GM21529 (cell line): ENCODE measurements around the gene CCDC107.
"Not testable (repeated sequence)": the region's sequence is repeated elsewhere in the genome, so short reads cannot be mapped to it uniquely, and the experiment has no call there.

ENCODE experiments used
- ATAC-seq: cut with Tn5 transposase; IDR thresholded peaks from one replicate; pipeline ENCODE4 v1.9.1; 2021; ENCODE audit not compliant: unreplicated experiment

Gene CCDC107, protein sequence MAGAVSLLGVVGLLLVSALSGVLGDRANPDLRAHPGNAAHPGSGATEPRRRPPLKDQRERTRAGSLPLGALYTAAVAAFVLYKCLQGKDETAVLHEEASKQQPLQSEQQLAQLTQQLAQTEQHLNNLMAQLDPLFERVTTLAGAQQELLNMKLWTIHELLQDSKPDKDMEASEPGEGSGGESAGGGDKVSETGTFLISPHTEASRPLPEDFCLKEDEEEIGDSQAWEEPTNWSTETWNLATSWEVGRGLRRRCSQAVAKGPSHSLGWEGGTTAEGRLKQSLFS

DNA sequence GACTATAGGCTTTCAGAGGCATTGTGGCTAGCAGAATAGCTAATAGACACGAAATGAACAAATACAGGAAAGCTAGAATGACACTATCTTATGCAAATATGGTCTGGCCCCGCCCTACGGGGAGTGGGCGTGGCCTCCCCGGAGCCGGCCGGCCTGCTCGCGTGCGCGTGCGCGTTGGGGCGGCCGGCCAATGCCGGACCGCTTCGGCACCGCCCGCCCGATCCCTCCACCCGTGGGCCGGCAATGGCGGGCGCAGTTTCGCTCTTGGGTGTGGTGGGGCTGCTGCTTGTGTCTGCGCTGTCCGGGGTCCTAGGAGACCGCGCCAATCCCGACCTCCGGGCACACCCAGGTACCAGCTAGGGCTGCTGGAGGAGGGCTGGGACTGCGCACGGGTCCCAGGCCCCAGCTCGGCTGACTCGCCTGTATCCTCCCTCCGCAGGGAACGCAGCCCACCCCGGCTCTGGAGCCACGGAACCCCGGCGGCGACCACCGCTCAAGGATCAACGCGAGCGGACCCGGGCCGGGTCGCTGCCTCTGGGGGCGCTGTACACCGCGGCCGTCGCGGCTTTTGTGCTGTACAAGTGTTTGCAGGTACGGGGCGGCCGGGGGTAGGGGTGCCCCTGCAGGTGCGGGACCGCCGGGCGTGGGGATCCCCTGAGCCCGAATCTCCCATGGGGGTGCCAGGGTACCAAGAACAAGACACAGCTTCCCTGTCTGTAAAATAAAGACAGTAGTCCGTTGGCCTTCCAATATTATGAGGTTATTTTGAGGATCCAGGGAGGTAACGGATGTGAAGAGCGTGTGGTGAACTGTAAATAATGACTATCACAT is at the start of gene CCDC107:
TSS of gene CCDC107 (plus strand) at position 156 of the 831 bp plus-strand sequence. CDS start at position 244, 88 bp downstream.
- ATAC-seq = peak; percentile 47

DNA sequence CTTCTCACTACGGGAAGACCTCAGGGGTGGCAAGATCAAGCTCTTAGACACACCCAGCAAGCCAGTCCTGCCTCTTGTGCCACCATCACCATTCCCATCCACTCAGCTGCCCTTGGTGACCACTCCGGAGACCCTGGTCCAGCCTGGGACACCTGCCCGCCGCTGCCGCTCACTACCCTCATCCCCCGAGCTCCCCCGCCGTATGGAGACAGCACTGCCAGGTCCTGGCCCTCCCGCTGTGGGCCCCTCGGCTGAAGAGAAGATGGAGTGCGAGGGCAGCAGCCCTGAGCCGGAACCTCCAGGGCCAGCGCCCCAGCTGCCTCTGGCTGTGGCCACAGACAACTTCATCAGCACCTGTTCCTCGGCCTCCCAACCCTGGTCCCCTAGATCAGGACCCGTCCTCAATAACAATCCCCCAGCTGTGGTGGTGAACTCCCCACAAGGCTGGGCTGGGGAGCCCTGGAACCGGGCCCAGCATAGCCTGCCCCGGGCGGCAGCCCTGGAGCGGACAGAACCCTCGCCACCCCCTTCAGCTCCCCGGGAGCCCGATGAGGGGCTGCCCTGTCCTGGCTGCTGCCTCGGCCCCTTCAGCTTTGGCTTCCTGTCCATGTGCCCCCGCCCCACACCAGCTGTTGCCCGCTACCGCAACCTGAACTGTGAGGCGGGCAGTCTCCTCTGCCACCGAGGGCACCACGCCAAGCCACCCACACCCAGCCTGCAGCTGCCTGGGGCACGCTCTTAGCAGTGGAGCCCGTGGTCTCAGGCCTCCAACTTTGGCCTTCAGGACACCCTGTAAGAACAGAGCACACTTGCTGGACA is 48.9 kb upstream of the CCDC107 start:
- ATAC-seq = no peak

DNA sequence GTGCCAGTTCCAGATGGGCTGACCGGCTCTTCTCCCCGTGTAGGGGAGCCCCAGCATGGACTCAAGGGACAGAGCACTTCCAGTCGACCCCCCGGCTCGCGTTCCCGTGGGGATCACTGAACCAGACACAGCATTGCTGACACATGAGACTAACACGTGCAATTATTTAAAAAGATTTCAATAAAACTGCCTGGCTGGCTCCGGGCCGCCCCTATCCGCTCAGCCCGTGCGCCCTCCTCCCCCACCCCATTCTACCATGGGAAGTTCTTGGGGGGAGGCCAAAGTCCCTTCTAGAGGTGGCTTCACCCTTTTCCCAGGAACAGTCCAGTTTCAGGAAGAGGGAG is 48.3 kb upstream of the CCDC107 start:
- ATAC-seq = no peak

DNA sequence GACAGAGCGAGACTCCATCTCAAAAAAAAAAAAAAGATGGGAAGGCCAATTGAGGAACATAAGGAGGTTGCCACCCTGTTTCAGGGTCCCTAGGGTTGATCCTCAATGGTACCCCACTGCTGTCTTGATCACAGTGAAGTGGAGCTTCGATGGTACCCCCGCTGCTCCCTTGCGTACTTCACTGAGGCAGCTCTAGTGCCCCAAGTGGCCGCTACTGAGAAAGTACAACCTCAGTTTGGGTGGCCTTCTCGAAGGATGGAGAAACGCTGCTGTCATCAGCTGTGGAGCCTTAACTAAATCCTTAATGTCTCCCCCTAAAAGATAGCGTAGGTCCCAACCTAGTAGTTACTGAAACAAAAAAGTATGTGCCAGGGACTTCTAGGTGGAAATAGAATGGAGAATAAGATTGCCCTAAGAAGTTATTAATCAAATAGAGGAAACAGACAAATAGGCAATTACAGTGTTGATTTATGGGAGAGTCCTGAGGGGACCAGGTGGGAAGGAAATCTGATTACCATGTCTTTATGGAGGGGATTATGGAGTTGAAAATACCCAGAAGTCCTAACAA is 46.8 kb upstream of the CCDC107 start:
- peak; percentile 58 for ATAC-seq

DNA sequence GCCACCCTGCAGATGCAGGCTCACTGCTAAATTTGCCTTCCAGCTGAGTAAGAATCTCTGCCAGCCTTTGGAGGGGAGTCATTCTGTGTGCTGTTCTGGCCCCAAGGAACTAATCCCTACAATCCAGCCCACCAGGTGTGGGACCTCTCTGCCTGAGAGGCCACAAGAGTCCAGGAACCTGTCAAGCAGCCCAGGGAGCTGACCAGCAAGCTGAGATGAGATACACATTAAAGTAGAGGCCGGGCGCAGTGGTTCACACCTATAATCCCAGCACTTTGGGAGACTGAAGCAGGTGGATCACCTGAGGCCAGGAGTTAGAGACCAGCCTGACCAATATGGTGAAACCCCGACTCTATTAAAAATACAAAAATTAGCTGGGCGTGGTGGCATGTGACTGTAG is 46.0 kb upstream of the CCDC107 start:
- ATAC-seq = not testable (repeated sequence)

DNA sequence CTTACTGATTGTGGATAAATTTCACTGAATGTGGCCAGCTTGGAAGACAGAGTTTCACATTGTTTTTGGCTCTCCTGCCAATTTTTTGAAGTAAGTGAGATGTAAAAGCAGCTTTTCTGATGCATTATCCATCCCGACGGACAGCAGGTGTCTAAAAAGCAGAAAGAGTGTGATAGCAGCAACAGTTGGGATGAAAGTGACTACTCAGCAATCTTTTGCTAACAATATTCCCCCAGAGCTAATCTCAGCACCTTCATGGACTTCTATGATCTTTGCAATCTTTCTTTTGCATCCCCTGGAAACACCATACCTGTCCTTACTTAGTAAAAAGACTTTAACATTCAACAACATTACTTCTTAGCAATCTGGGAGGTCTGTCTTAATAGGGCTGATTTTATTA is 45.2 kb upstream of the CCDC107 start:
- ATAC-seq = no peak

DNA sequence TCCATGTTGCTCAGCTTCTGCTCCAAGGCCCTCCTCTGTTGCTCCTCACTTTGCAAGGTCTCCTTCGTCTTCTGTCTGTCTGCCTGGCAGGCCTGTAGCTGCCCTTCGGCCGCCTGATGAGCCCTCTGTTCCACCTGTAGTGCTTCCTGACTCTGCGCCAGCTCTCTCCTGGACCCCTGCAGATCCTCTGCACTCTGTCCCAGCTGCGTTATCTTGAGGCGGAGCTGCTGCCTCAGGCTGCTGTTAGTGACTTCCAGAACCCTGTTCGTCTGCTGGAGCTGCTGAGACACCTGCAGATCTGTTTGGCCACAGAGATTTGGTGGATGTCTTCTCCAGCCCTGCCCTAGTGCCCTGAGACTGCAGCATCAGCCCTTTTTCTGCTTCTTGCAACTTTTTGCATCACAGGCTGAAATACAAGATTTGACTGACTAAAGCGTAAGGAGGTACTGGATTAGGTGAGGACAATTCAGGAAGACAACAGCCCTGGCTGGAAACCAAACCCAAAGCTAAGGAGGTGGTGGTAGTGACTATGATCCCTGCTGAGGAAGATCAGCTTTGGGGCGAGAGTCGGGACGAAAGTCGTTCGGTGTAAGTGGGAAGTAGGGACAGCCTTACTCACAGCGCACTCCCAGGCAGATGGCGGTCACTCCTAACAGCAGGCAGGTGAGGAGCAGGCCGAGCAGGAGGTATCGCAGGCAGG is 42.0 kb upstream of the CCDC107 start:
- ATAC-seq = no peak

DNA sequence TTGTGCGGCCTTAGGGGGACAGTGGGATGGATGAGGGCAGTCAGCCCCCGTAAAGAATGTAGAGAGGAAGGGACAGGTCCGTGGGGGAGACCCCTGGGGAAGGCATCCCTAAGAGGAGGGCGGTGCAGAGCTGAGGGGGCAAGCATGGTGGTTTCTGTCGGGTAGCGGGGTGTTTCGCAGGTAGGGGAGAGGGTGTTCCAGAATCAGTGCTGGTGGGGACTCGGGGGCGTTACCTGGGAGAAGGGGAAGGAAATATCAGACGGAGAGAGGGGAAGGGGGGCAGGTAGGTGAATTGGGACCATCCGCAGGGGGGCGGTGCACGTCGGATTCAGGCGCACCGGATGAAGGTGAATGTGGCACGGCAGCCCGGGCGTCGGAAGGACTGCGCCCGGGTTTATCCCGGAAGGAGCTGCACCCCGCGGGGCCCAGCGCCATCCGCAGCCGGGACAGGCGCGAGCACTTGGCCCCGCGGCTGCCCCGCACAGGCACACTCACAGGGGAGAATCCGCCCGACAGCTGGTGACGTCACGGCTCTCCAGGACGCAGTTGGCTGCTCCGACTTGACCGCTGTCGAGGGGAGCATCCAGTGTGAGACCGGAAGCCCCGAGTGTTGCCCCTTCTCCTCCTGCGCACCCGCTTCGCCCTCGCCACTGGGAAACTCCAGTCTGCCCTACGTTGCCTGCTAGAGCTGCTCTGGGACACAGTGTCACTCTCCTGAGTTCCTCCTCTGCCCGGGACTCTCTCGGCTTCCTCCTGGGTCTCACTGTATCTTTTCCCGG is 41.2 kb upstream of the CCDC107 start:
- no peak for ATAC-seq

DNA sequence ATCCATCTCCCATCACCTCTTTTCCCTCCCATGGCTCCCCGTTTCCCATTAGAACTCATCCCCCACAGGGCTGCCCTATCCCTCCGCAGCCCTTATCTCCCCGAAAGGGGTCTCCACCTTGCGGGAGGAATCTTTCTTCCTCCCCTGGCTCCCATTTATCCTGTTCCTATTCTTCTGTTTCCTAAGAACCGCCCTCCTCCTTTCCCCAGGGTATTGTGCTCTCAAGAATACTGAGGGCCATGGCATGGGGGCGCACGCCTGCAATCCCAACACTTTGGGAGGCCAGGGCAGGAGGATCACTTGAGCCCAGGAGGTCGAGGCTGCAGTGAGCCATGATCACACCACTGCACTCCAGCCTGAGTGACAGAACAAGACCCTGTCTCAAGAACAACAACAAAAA is 40.5 kb upstream of the CCDC107 start:
- no peak for ATAC-seq

DNA sequence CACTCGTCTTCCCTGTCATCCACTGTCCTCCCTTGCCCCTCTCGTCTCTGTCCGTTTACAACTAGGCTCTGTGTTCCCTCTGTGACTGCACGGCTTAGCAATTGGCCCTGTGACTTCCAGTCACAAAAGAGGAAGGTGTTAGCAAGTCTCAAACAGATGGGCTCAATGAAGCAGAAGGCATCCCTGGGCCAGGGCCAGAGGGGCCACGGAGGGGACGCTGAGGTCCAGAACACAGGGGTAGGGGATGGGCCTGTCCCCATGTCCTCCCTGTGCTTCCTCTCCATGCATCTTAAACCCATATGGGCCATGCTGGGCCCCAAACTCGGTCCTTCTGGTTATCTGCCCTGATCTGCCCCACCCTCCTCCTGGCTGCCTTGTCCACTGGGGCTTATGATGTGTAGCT is 39.8 kb upstream of the CCDC107 start, which contains the start of gene CD72:
TSS of gene CD72 (minus strand) at position 89 of the 403 bp plus-strand sequence. CDS start 110 bp downstream, outside the sequence.
- ATAC-seq = no peak

DNA sequence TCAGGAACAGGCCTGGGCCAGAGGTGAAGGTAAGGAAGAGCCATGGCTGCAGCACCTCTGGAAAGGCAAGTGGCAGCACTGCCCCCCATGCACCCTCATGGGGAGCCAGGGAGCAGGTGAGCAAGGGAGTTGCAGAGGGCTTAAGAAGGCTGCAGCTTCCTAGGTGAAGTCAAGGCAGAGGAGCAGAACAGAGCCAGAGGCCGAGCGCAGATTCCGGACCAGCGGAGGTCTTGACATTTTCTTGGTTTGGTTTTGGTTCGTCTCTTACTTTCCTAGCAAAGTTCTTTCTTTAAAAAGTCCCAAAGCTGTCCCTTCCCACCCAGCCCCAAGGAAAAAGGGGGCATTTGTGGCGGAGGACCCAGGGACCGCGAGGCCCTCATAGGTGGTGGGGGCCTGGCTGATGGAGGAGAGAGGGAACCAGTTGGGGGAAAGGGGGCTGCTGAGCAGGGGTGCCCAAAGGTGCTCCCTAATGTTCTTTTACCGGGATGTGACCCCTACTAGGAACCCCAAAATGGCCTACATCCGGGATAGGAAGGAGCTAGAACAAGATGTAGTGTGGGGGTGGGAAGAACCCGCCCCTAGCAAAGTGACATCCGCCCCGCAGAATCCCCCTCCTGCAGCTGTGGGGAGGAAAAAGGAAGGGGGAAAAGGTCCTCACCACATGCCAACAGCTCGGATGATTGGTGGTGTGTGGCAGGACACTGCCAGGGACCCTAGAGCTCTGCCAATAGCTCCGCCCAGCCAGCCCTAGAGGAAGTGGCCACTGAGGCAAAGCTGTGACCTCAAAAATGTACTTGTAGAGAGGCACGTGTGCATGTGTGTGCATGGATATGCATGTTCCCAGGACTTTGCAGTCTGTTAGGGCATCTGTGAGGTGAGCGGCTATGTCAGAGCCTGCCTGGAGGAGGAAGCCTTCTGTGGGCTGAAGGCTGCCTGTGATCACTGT is 39.0 kb upstream of the CCDC107 start:
- peak; percentile 46 for ATAC-seq

DNA sequence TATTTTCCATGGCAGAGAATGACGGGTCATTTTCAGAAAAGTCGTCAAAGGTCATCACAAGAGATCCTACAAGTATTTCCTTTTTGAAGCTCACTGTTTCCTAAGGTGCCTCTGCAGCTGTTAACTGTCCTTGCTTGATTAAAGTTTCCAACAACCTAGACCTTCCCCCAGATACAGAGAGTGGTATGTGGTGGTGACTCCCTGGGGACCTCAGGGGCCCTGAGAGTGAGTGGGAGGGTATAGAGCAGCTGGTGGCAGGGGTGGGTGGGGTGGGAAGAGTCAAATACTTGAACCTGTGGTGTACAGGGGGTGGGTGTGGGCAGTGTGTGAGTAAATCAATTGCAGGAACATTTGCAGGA is 38.3 kb upstream of the CCDC107 start:
- peak; percentile 51 for ATAC-seq

DNA sequence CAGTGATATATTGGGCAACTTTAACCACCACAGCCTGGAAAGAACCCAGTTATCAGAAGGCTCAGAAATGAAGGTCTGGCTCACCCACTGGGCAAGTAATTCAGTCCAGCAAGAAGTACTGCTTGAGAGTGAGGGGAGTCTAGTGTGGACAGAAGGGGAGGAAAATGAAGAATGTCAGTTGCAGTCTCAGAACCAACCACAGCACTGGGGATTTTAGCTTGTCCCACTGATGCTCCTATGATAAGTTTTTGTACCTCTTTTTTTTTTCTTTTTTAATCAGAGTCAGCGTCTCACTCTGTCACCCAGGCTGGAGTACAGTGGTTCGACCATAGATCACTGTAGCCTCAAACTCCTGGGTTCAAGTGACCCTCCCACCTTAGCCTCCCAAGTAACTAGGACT is 30.5 kb upstream of the CCDC107 start:
- no peak for ATAC-seq

DNA sequence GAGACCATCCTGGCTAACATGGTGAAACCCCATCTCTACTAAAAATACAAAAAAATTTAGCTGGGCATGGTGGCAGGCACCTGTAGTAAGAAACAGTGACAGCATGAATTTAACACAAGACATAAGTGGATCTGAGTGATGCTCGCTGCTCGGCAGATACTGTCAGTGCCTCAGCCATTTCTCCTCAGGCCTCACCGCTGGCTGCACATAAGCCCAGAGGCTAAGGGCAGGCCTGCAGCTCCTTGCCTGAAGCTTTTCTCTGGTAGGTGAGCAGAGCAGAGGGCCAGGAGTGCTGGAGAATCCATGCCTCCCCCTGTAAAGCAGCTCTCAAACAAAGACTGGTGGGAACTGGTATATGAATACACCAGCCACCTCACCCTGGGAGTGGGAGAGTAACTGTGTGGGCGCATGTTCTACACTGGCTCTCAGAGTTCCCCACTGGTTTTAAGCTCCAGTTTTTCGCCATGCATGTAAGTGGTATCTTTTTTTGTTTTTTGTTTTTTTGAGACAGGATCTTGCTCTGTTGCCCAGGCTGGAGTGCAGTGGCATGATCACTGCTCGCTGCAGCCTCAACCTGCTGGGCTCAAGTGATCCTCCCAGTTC is 29.6 kb upstream of the CCDC107 start:
- ATAC-seq = no peak

DNA sequence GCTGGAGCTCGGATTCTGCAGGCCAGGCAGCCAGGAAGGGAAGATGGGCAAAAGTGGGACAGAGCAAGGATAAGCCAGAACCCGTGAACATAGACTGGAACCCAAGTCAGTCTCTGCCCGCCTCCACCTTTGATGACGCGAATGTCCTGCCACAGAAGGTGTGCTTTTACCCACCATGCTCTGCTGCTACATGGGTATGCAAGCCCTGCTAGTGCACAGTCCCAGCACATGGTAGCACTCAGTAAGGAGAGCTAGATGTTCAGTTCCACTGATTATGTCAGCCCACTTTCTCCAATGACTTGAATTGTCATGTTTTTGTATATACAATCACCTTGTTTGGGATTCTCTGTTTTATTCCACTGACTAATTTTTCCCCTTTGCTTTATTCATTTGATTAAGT is 28.5 kb upstream of the CCDC107 start:
- no peak for ATAC-seq

DNA sequence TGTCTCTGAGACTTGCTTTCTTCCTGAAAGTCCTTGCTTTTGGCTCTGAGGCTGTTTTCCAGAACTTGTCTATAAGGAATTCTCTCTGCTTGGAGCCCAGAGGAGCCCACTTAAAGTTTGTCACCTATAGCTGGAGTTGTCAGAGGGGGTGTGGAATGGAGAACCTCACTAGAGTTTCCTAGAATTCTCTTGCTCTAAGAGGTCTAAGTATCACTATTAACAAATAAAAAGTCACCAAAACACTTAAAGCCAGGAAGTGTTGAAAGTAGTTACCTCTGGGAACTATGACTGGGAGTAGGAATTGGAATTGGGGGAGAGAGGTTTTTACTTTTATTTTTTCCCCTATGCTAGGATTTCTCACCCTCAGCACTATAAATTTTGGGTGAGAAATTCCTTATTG is 22.4 kb upstream of the CCDC107 start:
- no peak for ATAC-seq

DNA sequence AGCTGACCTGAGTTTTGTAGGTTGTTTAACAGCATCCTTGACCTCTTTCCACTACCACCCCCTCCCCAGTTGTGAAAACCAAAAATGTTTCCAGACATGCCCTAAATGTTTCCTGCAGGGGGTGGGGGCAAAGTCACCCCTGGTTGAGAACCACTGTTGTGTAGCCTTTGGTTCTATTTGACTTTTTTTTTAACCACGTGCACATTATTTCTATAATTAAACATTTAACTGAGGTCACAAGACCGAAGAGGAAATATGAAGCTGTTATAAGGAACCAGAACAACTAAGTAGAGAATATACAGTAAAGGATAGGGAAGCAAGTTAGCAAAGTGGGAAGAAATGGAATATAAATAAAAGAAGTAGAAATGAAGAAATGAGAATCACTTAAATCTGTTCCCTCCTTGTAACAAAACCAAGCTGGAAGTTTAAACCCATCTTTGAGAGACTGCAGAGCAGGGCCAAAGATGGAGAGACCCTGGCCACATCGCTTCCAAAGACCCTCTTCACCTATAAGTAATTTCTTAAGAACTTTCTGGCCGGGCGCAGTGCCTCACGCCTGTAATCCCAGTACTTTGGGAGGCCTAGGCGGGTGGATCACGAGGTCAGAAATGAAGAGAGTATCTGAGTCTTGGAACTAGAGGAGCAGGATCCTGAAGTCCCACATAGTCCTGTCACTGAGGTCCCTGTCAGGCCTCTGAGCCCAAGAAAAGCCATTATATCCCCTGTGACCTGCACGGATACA is 21.8 kb upstream of the CCDC107 start:
- no peak for ATAC-seq

DNA sequence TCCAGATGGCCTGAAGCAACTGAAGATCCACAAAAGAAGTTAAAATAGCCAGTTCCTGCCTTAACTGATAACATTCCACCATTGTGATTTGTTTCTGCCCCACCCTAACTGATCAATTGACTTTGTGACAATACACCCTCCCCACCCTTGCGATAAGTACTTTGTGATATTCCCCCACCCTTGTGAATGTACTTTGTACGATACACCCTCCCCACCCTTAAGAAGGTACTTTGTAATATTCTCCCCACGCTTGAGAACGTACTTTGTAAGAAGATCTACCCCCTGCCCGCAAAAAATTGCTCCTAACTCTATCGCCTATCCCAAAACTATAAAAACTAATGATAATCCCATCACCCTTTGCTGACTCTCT is 21.2 kb upstream of the CCDC107 start:
- not testable (repeated sequence) for ATAC-seq
